Measurements from ENCODE around the gene STK32C.

DNA sequence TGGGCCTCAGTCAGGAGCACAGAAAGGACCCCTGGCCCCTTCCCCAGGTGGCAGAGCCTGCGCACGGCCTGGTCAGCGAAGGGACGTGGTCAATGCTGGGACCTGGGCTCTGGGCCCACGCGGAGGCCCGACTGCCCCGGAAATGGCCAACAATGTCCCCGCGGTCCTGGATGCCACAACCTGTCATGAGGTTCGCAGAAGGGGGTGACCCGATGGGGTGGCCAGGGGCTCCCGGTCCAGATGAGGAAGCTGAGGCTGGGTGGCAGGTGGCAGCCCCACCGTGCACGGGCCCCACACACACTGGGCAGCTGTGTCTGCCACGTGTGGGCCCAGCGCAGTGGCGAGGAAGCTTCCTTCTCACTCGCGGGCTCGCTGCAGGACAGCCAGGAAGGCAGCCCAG is 71.6 kb downstream of the STK32C start:
- no peak for TF ChIP-seq CTCF (IDR thresholded peaks at IDR 0.05)
- TF ChIP-seq POLR2A (IDR thresholded peaks at IDR 0.05) = no peak

All from body of pancreas (tissue), 4 donors.